GM18507 (cell line): ENCODE measurements around the gene RBM20.
A peak's percentile ranks its signal among the peaks of the same experiment; 100 is the strongest.

ENCODE experiments used
- DNase-seq: peaks from one replicate; pipeline ENCODE4 v3.0.0; 2011; ENCODE audit warnings: low read depth; ENCODE audit not compliant: insufficient read length; ENCODE audit errors: extremely low spot score
- FAIRE-seq: peaks from 2 replicates; lab custom pipeline; 2011; peaks lifted over from hg19 to GRCh38; lab: Jason Lieb, UNC

RBM20 gene

DNA sequence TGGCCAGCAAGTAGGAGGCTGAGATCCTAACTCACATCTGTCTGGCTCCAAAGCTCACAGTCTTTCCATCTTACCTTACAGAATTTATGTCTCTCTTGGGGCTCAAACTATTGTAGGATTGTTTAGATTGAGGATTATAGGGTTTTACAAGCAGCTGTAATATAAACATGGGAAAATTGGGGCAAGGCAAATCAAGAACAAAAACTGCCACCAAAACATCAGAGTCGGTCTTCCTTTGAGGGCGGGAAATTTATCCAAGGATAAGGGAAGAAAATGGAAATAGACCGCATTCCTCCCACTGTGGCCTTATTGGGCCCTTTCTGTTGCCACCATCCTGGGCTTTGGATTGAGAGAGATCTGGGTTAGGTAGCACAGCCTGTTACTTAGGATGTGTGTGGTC lies 22.5 kb downstream of the RBM20 start:
- no peak for FAIRE-seq
- no peak for DNase-seq

DNA sequence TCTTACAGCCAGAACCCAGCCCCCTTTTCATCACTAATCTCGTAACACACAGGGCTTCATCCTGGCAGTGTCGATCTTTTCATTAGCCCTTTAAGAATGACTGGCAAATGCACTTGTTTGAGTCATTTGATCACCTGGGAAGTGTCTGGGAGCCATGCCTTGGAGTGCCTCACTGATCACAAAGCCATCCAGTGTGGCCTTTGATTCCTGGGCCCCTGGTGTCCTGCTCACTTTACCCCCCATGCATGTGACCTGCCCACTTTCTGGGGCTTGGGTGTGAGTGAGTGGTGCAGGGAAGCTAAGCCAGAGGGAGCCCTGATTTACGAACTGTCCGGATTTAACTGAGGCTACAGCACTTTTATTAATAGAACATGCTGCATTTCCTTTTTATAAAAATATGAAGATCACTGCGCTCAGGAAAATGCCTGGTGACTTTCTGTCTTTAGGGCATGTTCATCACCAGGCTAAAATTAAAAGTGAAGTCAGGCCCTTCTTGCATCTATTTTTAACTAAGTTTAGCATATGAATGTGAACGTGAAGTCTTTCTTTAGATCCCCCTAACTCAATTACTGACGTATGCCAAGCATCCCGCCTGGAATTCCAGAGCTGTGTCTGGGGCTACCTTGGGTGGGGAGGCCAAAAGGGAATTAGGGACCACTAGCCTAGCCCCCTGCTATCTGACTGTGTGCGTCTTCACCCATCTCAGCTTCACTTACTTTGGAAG lies 23.6 kb downstream of the RBM20 start:
- no peak for DNase-seq
- FAIRE-seq = no peak

DNA sequence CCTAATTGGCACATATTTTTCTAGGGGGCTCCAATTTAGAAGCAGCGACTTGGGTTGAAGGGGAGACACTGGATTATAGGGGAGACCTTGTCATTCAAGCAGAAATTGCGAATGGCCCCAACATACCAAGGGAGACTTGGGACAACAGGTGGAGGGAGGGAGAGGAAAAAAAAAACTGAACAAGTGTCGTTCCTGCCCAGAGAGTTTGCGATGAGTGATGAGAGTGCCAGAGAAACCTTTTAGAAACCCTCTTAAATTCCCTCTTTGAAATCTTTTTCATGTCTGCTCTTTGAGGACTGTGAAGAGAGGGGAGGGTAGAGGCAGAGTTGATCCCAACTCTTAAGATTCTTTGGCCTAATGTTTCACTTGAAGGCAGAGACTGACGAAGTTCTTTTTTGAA lies 24.3 kb downstream of the RBM20 start:
- DNase-seq = no peak
- no peak for FAIRE-seq

DNA sequence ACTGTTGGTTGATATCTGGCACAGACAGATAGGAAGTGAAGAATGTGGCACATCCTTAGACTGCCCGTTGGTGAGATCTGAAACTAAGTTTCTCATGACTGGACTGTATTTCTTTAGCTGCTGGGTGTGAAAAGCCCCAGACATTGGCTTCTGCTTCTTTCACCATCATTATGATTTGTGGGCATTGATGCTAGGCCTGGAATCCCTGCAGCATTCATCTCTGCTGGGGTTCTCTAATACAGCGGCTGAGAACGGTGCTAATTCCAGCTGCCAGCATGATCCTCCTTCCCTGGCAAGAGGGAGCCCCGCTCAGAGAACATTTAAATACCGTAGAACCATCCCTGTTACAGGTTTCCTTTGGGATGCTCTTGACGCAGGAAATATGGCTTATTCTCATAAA lies 26.2 kb downstream of the RBM20 start:
- FAIRE-seq = no peak
- no peak for DNase-seq

DNA sequence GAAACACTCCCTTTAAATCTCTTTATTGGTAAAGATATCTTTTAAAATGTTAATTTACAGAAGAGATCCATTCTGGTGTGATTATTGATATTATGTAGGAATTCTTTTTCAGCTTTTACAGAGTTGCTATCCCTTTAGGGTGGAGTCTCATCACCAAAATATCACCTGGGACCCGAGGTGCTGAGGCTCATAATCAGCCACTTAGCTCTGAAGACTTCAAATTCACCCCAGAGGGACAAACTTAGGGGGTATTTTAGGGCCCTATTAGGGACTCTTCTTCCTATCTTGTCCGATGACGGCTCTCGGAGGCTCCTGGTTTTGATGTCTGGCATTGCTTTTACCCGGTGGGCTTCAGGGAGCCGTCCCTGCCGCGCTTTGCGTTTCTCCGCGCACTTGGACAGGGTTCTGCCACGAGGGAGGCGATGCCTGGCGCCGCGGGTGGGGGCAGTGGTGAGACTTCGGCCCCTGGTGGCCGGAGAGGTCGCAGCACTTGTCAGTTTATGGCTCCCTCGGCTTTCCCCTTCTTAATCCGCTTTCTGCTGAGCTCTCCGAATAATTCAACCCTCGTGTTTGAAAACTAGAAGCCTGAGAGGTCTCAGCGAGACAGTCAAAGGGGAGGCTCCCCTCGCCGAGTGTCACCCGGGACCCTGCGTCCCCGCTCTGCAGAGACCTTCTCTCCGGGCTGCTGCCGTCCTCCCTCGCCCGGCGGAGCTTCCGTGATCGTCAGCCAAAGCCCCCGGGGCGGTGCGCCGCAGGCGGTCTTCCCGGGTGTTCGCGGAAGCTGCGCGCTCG lies 27.8 kb downstream of the RBM20 start:
- peak; percentile 87 for FAIRE-seq
- peak; percentile 67 for DNase-seq

DNA sequence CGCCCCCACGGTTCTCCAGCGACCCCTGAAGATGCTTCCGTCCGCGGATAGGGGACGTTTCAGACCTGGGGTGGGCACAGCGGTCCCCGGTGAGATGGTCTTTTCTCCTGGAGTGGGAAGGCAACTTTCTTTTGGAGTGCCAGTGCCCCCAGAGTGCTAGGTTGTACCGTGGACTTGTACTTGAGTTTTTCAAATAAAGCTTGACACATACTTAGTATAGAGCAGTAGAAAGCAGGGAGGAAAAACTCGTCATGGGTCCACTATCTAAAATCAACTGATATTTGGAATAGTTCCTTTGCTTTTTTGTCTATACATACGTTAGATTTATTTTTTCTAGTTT lies 28.4 kb downstream of the RBM20 start:
- DNase-seq = no peak
- no peak for FAIRE-seq

DNA sequence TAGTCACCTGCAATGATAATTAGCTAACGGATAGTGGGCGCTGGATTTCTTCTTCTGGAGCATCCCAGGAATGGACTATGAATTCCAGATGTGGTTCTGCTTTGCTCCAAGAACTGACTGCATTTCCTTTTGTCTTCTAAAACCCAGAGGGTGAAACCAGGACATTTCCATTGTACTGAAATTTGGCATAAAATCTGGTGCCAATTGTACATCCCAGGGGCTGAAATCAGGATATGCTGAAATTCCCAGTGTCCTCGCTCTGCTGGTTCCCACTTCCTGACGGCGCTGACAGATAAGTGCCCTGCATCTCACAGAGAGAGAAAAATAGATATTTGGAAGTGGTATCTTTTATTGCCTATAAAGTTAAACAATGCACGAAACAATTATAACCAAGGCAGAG lies 31.9 kb downstream of the RBM20 start:
- DNase-seq (no peak), FAIRE-seq (no peak)

DNA sequence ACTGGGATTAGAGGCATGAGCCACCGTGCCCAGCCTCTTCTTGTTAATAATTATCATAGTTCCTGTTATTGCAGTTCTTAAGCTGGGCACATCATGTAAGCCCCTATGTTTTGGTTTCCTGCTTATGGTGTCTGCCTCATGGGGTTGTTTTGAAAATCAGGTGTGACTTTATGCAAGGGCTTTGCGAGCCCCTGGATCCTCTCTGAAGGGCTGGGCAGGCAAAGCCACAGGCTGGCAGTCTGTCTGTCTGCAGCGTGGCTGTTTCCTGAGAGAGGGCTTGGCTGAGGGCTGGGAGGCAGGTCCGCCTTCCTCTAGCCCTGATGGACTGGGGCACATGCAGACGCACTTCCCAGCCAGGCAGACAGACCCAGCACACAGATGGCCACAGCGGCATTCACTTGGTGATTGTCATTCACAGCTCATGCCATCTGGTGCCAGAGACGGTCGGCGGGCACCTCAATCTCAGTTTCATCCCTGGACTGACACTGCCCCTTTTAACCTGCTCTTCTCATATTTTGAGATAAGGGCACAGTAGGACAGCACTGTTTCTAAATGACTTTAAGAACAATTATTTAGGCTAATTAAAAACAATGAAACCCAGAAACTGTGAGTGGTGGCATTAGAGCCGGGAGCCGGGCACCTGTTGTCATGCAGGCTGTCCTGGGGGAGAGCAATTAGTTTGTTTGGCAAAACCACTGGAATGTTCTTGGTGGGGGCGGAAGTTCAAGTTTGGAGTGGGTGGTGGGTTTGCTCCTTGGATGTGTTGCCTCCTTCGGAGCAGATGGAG lies 35.5 kb downstream of the RBM20 start:
- DNase-seq (no peak), FAIRE-seq (no peak)

DNA sequence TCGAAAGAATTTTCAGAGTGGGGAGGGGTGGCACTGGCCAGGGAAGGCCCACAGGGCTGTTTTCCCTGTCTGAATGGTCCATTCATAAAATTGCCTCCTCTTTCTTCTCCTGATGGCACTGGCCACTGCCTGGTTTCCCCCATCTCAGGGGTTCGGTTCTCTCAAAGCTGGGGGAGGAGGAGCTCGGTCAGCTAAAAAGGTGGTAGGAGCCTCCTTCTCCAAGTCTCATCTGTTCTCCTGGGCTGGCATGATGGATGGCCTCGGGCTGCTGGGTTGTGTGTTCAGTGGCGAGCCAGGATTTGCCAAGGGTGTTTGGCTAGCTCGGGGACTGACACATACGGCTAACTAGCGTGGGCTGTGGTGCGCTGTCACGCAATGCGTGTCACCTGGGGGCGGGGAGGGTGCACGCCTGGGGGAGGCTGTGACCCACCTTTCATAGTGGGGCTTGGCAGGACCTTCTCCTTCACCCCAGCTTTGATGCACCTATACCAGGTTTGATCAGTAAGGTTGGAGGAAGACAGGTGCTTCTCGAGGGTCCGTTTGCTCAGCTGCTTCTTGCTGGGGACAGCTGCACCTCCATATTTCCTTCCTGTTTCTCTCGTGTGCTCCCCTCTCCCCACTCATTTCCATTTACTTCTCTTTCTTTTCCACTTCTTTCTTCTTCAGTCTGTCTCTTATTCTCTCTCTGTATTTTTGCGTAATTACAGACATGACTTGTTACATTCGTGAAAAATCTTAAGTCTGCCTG lies 36.3 kb downstream of the RBM20 start:
- no peak for FAIRE-seq
- no peak for DNase-seq

DNA sequence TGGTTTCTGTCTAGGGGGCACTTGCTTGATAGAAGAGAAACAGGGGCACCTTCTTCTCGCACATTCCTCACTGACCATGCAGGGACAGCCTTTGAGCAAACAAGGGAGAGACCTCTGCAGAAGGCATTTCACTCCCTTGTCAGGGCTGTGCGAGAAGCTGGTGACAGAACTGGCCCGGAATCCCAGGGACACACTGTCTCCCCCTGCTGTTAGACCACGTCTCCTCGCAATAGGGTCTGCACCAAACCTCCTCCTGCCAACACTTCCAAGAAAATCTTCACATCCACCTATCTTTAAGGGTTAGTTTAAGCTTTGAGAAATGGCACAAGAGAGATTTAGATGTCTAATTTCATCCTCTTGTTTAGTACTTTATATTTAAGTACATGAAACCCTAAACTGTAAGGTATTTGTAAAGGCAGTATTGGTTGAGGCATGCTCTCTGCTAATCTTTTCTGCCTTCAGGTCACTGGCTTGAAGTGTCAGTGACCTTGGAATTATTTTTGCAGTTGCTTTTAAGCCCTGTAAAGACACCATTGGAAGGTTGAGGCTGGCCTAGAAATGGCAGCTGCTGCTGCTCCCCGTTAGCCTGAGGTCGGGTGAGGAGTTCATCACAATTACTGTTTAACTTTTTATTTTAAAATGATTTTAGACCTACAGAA lies 37.0 kb downstream of the RBM20 start:
- FAIRE-seq = no peak

DNA sequence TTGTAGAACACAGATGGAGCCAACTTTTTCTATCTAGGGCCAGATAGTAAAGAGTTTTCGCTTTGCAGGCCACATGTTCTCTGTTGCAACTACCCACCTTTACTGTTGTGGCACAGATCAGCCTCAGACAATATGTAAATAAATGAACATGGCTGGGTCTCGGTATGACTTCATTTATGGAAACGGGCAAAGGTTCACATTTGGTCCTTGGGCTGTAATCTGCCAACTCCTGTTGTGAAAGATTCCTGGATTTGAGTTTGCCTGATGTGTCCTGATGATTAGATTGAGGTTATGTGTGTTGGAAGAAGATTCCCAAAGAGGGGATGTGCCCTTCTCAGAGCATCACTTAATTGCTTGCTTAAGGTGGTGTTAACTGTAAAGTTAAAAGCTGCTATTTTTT lies 38.2 kb downstream of the RBM20 start:
- DNase-seq (no peak), FAIRE-seq (peak; percentile 5)

More for the DNA sequence above, 37.0 kb downstream of the RBM20 start:
- peak; percentile 17 for DNase-seq

DNA sequence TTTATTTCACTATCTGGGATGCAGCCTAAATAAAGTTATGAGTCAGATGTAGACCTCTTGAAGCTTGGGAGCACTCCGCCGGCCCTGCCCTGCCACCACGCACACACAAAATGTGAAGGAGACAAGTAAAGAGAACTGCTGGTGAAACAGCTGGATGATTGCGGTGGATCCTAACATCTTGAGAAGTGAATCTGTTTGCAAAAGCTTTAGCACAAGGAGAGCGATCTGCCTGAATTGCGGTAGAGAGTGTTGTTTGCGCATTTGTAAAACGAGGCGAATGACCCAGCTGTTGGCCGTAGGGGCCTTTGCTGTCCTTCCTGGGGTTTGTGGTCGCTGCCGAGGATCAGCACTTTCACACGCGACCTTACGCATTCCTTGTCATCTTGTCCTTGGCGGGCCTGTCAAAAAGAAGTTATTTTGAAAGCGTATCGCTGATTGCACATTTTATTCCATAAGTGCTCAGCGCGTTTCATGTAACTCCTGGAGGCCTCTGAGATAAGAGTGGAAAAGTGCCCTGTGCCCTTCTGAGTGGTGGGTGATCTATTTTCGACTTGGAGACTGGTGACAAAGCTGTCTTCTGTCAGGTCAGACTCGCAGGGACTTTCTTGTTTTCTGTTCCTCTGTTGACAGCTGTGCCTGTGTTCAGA lies 40.8 kb downstream of the RBM20 start:
- no peak for FAIRE-seq
- no peak for DNase-seq

DNA sequence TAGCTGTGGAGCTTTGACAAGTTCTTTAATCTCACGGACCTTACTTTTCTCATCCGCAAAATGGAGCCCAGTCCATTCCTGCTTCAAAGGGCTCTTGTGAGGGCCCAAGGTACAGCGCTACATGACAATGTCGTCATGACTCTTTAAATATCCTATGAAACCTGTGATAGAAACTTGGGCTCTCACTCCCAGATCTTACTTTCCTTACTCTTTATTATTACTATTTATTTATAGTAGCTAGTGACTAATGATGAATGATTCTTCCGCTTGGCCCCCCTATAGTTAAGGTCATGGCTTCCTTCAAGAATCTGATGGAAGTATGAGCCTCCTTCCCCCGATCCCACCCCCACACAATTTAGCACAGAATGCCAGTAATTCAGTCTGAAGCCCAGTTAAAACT lies 41.9 kb downstream of the RBM20 start:
- FAIRE-seq = no peak
- no peak for DNase-seq

DNA sequence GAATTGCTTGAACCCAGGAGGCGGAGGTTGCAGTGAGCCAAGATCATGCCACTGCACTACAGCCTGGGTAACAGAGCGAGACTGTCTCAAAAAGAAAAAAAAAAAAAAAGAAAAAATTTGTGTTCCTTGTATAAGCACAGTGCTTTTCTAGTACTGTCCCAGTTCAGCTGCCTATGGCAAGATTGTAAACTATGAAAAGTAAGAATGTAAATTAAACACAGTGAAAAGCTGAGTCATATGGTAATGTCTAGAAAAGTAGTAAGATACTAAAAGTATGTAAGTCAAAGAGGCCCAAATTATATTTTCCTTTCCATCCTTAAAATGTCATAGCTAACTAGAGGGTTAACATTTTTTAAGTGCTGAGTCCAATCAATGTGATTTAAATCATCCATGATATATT lies 42.8 kb downstream of the RBM20 start:
- FAIRE-seq = no peak
- DNase-seq = no peak

DNA sequence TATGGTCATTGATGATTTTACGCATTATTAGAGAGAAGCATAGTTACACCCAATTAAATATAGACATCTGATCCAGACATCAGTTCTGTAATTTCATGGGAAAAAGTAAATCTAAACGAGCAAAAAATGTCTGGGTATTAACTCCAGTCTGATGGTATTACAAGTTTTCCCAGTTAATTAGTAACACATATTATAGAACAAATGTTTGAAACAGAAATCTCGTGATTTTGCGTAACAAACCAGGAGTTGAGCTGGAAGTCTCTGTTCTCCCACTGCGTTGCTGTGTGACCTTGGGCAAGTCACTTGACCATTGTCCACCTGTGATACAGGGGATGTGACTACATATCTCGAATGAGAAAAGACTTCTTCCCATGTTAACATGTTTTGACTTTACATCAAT lies 43.3 kb downstream of the RBM20 start:
- FAIRE-seq (no peak), DNase-seq (no peak)

DNA sequence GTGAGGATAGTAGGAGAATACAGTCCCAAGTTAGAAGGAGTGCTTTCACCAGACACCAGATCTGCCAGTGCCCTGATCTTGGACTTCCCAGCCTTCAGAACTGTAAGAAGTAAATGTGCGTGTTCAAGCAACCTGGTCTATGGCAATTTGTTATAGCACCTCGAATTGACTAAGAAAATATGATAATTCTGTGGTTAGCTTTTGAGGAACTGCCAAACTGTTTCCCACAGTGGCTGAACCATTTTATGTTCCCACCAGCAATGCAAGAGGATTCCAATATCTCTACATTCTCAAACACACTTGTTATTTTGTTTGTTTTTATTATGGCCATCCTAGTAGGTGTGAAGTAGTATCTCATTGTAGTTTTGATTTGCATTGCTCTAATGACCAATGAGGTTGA lies 47.0 kb downstream of the RBM20 start:
- DNase-seq (no peak), FAIRE-seq (no peak)

DNA sequence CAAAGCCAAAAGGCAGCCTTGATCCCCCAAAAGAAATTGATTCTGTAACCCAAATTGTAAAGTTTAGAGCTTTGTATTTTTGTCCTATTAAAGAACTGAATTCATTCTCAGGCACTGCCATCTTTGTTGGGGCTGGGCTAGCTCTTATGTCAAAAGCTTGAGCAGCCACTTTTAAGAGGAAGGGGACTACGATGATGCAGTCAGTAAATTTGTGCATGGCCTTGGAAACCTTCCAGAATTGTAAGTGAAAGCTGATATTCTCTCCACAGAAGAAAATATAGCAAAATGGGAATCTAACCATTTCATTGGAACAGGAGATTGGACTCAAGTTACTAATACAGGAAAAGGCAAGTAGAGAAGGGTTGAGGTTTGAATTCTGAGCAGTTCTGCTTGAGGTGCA lies 50.1 kb downstream of the RBM20 start:
- DNase-seq (no peak), FAIRE-seq (no peak)

DNA sequence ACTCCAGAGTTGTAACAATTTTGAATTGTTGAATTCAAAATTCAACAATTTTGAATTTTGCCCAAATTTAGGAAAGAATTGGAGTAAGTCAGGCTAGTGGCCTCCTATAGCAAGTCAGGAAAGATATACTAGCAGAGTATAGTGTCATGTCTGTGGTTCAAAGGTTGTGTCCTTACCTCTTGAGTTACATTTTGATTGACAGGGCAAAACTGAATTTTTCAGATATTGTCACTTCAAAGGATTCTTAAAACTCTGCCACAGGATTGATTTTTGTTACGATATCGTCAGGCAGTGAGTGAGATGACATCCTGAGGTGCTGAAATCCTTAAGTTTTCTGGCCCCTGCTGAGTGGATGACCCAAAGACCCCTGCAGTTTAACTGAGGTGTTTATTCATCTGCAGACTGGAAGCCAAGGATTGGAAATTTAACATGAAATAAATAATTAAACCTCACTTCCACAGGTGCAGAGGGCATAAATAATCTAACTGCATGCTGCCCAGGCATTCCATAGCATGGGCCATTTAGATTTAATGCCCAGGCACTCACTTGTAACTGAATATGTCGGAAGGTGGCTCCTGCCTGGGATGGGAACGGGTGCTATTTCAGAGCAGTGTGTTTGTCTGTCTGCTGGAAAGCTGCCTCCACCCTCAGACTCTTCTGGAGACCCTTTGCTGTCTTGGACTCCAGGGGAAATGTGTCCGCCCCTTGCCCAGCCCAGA lies 50.8 kb downstream of the RBM20 start:
- no peak for DNase-seq
- FAIRE-seq = no peak
